ENCODE results near the gene CALU.

GRCh38 chr7:128693373-128694015 lies 45.7 kb upstream of the CALU start:
- TF ChIP-seq, protein P1, sequence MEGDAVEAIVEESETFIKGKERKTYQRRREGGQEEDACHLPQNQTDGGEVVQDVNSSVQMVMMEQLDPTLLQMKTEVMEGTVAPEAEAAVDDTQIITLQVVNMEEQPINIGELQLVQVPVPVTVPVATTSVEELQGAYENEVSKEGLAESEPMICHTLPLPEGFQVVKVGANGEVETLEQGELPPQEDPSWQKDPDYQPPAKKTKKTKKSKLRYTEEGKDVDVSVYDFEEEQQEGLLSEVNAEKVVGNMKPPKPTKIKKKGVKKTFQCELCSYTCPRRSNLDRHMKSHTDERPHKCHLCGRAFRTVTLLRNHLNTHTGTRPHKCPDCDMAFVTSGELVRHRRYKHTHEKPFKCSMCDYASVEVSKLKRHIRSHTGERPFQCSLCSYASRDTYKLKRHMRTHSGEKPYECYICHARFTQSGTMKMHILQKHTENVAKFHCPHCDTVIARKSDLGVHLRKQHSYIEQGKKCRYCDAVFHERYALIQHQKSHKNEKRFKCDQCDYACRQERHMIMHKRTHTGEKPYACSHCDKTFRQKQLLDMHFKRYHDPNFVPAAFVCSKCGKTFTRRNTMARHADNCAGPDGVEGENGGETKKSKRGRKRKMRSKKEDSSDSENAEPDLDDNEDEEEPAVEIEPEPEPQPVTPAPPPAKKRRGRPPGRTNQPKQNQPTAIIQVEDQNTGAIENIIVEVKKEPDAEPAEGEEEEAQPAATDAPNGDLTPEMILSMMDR (IDR thresholded peaks at IDR 0.05), result no peak
- no peak for TF ChIP-seq POLR2A (IDR thresholded peaks at IDR 0.05)
